ENCODE data around the gene ZNF260. TPM values are rescaled to one million over a fixed set of nuclear protein-coding genes. Genes with fewer than 3 reads are reported as not detected.

ZNF260 gene
- 10 to 100 TPM in 10 of 12 donors, 1 to 10 TPM in 1, not detected in 1; 9.8 to 21.6 (median 14.7) TPM for polyA plus RNA-seq (ENCODE audit: insufficient read length in 12 of 12)
- long read RNA-seq, donor 1, full-length matches to known transcripts, result 4 of 4 reads
- long read RNA-seq, donor 1, partial matches to known transcripts, result 0 of 4 reads
- long read RNA-seq, donor 1, other reads (novel, unspliced or antisense), result 0 of 4 reads
- long read RNA-seq, donor 2, full-length matches to known transcripts, result 7 of 7 reads
- long read RNA-seq, donor 2, partial matches to known transcripts, result 0 of 7 reads
- long read RNA-seq, donor 2, other reads (novel, unspliced or antisense), result 0 of 7 reads
- long read RNA-seq, donor 3, full-length matches to known transcripts, result 2 of 2 reads
- long read RNA-seq, donor 3, partial matches to known transcripts, result 0 of 2 reads
- long read RNA-seq, donor 3, other reads (novel, unspliced or antisense), result 0 of 2 reads
- long read RNA-seq, donor 4, full-length matches to known transcripts, result 1 of 1 reads
- long read RNA-seq, donor 4, partial matches to known transcripts, result 0 of 1 reads
- long read RNA-seq, donor 4, other reads (novel, unspliced or antisense), result 0 of 1 reads
- long read RNA-seq, donor 5, full-length matches to known transcripts, result 4 of 4 reads
- long read RNA-seq, donor 5, partial matches to known transcripts, result 0 of 4 reads
- long read RNA-seq, donor 5, other reads (novel, unspliced or antisense), result 0 of 4 reads
- long read RNA-seq, donor 6, result 0 reads
- long read RNA-seq, donor 7, full-length matches to known transcripts, result 3 of 3 reads
- long read RNA-seq, donor 7, partial matches to known transcripts, result 0 of 3 reads
- long read RNA-seq, donor 7, other reads (novel, unspliced or antisense), result 0 of 3 reads
- long read RNA-seq, donor 8, full-length matches to known transcripts, result 2 of 2 reads
- long read RNA-seq, donor 8, partial matches to known transcripts, result 0 of 2 reads
- long read RNA-seq, donor 8, other reads (novel, unspliced or antisense), result 0 of 2 reads
- long read RNA-seq, donor 9, partial matches to known transcripts, result 0 of 1 reads
- long read RNA-seq, donor 9, other reads (novel, unspliced or antisense), result 0 of 1 reads
- long read RNA-seq, donor 10, full-length matches to known transcripts, result 2 of 2 reads
- long read RNA-seq, donor 10, partial matches to known transcripts, result 0 of 2 reads
- long read RNA-seq, donor 10, other reads (novel, unspliced or antisense), result 0 of 2 reads
- long read RNA-seq, donor 11, full-length matches to known transcripts, result 3 of 3 reads
- long read RNA-seq, donor 11, partial matches to known transcripts, result 0 of 3 reads
- long read RNA-seq, donor 11, other reads (novel, unspliced or antisense), result 0 of 3 reads

GRCh38 chr19:36528194-36528920 lies at the start of gene ZNF260:
TSS of gene ZNF260 (minus strand) at chr19:36528271. CDS start at chr19:36515238, 13,033 bp downstream.
- DNase-seq, result peak; percentile 97

GRCh38 chr19:36577271-36577996 lies 49.4 kb upstream of the ZNF260 start:
- DNase-seq, result no peak

DNA sequence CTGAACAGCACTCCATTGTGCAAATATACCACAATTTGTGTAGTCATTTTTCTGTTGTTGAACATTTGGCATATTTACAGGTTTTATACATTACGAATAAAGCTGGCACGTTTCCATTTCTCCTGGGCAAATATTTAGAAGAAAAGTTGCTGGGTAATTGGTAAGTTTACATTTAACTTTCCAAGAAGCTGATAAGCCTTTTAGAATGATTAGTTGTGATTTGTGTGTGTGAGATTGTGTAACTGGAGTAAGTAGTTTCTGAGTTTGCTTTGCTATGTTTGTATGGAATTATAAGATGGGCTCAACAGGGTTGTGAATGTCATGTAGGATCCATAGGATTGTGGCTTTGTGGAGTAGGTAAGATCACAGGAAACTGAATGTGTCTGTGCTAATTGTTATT lies 46.7 kb upstream of the ZNF260 start:
- DNase-seq, result no peak

DNA sequence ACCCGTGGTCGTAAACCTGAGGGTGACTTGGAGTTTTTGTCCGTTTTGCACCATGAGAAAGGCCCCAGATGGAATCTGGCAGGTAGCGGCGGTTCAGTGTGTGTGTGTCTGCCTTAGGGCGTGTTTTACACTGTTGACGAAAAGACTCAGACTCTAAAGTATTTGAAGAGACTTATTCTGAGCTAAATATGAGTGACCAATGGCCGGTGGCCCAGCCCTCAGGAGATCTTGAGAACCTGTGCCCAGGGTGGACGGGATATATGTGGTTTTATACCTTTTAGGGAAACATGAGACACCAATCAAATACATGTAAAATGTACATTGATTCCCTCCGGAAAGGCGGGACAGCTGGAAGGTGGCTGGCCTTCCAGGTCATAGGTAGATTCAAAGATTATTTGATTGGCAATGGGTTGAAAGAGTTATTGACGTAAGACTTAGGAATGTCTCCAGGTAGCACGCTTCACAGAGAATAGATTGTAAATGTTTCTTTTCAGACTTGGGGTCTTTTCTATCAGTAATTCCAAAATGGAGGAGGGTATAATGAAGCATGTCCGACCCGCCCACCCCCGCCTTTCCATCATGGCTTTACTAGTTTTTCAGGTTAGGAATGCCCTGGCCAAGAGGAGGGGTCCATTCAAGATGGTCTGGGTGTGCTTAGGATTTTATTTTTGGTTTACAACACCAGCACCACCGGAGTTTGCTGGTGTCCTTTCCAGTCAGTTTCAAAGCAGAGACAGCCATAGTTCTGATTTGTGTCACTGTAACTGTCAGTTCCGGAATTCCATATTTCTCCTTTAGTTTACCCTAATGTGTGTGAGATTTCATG lies 46.0 kb upstream of the ZNF260 start:
- no peak for DNase-seq

GRCh38 chr19:36573020-36573894 lies 45.2 kb upstream of the ZNF260 start, which contains the start of gene ZNF529:
TSS of gene ZNF529 (minus strand) at chr19:36573292. CDS start at chr19:36572346, 946 bp downstream.
- peak; percentile 93 for DNase-seq

GRCh38 chr19:36572593-36573019 lies 44.5 kb upstream of the ZNF260 start:
- DNase-seq, result no peak

DNA sequence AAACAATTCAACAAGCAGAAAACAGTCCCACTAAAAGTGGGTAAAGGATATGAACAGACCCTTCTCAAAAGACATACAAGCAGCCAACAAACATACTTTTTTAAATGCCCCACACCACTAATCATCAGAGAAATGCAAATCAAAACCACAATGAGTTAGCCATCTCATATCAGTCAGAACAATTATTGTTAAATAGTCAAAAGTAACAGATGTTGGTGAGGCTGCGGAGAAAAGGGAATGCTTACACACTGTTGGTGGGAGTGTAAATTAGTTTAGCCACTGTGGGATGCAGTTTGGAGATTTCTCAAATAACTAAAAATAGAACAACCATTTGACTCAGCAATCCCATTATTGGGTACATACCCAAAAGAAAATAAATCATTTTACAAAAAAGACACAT lies 36.3 kb upstream of the ZNF260 start:
- DNase-seq, result no peak

DNA sequence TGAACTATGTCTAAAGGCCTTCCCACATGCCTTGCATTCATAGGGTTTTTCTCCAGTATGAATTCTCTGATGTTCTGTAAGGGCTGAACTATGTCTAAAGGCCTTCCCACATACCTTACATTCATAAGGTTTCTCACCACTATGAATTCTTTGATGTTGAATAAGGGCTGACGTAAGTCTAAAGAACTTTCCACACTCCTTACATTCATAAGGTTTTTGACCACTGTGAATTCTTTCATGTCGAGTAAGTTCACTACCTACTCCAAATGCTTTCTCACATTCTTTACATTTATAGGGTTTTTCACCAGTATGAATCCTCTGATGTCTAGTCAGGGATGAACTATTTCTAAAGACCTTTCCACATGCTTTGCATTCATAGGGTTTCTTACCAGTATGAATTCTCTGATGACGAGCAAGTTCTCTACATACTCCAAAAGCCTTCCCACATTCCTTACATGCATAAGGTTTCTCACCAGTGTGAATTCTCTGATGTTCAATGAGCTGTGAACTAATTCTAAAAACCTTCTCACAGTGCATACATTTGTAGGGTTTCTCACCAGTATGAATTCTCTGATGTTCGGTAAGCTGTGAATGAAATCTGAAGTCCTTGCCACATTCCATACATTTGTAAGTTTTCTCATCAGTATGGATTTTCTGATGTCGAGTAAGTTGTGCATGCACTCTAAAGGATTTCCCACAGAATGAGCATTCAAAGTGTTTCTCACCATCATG lies 19.1 kb upstream of the ZNF260 start:
- DNase-seq, result no peak

GRCh38 chr19:36528921-36529518 lies 949 bp upstream of the ZNF260 start:
- no peak for DNase-seq

GRCh38 chr19:36527873-36528193 lies 238 bp downstream of the ZNF260 start:
- no peak for DNase-seq

DNA sequence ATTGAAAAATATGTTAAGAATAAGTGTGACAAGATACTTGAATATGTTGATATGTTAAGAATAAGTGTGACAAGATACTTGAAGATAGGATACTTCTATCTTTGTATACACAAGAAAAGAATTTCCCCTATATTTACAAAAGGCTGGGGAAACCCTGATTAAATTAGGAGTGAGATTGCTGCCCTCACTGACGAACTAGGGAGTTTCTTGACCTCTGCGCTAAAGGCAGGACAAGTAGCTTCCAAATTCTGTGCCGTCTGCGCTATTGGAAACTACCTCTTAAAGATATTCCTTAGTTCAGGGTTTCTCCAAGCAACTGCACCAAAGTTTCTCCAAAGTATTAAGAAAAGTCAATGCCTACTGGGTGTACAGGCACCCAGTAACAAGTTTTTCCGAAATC lies 730 bp downstream of the ZNF260 start:
- peak; percentile 5 for DNase-seq

DNA sequence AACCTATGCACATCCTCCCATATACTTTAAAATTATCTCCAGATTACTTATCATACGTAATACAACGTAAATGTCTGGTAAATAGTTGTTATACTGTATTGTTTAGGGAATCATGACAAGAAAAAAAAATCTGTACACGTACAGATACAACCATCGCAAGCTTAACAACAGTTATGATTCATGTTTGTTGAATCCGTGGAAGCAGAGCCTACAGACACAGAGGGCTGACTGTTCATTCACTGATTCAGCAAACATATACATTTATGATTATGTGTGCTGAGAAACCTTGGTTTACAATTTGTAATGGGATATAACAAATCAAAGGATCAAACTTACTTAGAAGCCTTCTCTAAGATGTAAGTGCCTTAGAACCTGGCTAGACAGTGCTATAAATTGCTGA lies 1.5 kb downstream of the ZNF260 start:
- no peak for DNase-seq

DNA sequence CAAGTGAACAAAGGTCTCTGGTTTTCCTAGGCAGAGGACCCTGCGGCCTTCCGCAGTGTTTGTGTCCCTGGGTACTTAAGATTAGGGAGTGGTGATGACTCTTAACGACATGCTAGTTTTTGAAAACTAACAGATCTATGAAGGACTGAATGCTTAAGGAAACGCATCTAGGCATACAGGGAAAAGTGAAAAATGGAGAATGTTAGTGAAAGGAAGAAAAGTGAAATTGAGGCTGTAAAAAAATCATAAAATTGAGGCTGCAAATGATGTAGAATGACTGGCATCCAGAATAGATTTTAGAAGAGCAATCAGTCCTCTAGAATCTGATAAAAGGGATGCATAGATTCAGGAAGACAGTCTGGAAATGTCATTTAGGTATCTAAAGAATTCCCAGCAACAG lies 3.5 kb downstream of the ZNF260 start:
- no peak for DNase-seq

DNA sequence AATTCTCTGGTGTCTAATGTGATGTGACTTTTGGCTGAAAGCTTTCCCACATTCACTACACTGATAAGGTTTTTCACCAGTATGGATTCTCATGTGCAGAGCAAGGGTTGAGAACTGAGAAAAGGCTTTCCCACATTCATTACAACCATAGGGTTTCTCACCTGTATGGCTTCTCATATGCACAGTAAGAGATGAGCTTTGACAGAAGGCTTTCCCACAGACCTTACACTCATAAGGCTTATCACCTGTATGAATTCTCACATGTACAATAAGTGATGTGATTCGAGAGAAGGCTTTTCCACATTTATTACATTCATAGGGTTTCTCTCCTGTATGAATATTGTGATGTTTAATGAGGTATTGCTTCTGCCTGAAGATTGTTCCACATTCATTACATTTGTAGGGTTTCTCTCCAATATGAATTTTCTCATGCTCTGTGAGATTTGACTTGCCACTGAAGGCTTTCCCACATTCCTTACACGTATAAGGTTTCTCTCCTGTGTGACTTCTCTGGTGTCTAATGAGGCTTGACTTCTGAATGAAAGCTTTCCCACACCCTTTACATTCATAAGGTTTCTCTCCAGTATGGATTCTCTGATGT lies 14.0 kb downstream of the ZNF260 start:
- DNase-seq, result no peak

DNA sequence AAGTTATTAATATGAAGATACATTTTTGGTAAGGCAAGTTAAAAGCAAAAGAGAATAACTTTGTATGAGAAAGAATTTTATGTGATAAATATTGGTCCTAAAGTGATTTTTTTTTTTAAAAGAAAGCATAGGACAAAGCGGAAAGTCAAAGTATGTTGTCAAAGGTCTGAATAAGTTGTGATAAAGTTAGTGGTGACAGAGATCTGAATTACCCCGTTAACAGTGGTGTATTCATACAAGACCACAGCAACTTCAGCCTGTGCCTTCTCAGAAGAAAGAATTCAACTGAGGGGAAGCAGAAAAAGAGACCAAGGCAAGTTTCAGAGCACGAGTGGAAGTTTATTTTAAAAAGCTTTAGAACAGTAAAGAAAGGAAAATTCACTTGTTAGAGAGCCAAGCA lies 19.7 kb downstream of the ZNF260 start:
- no peak for DNase-seq

DNA sequence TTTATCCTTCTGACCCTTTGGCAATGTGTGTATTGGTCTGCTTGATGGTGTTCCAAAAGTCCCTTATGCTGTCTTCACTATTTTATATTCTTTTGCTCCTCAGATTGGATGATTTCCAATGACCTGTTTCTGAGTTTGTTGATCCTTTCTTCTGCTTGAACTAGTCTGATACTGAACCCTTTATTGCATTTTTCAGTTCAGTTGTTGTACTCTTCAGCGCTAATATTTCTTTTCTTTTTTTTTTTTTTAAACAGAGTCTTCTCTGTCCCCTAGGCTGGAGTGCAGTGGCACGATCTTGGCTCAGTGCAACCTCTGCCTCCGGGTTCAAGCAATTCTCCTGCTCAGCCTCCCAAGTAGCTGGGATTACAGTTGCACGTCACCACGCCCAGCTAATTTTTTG lies 26.1 kb downstream of the ZNF260 start:
- DNase-seq, result no peak

DNA sequence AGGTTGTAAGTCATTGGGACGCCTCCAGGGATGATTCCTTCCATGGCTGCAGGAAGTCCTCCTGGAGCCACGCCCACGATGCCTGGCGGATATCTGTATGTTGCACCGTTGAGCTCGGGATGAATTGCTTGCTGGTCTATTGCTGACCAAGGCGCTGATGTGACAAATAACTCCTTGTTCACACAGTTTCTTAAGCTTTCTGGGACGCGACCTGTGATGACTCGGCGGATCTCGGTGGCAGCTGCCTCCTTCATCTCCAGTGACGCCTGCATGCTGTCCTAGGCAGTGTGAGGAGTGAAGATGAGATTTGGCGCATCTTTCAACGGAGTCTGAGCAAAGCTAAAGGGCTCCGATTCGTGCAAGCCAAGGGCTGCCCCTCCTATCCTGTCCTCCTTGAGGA lies 31.1 kb downstream of the ZNF260 start:
- DNase-seq, result no peak

Measured in muscle of arm (tissue), 14 donors.